GM12891 (cell line): ENCODE measurements around the gene ACTR3C.
"Not testable (repeated sequence)": the region's sequence is repeated elsewhere in the genome, so short reads cannot be mapped to it uniquely, and the experiment has no call there.

Experiments used
- DNase-seq: peaks from one replicate; pipeline ENCODE4 v3.0.0; 2011; ENCODE audit warnings: low spot score; ENCODE audit not compliant: insufficient read length
- FAIRE-seq: peaks from 2 replicates; lab custom pipeline; 2011; peaks lifted over from hg19 to GRCh38; lab: Jason Lieb, UNC
- PAX5 ChIP-seq: IDR thresholded peaks from 2 replicates; pipeline ENCODE4 v1.6.1; 2011; ENCODE audit warnings: low read length, moderate library complexity, mild to moderate bottlenecking; ENCODE audit not compliant: insufficient read depth, severe bottlenecking
- POLR2A ChIP-seq: IDR thresholded peaks from 2 replicates; pipeline ENCODE4 v1.6.1; 2011; ENCODE audit warnings: low read depth, low read length, control low read depth
- POLR2AphosphoS5 ChIP-seq: IDR thresholded peaks from 2 replicates; pipeline ENCODE4 v1.6.1; 2011; ENCODE audit warnings: low read depth, low read length, control low read depth
- POU2F2 ChIP-seq: IDR thresholded peaks from 2 replicates; pipeline ENCODE4 v1.6.1; 2011; ENCODE audit warnings: low read depth, mild to moderate bottlenecking, control low read depth, low read length, moderate library complexity
- SPI1 ChIP-seq: IDR thresholded peaks from 2 replicates; pipeline ENCODE4 v1.6.1; 2011; ENCODE audit warnings: low read depth, low read length, control low read depth
- TAF1 ChIP-seq: IDR thresholded peaks from 2 replicates; pipeline ENCODE4 v1.6.1; 2011; ENCODE audit warnings: low read depth, low read length, control low read depth

Gene ACTR3C

DNA sequence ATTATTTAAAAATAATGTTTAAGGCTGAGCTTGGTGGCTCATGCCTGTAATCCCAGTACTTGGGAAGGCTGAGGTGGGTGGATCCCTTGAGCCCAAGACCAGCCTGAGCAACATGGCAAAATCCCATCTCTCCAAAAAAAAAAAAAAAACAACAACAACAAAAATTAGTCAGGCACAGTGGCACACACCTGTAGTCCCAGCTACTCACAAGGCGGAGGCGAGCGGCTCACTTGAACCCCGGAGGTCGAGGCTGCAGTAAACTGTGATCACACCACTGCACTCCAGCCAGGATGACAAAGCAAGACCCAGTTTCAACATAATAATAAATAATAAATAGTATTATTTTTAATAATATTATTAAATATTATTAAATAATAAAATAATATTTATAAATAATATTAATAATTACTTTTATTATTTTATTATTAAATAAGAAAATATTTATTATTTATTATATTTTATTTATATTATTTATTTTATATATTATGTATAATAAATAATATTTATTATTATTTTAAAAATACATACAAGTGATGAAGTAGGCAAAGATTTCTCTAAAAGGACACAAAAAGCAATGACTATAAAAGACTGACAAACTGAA lies 8.6 kb downstream of the ACTR3C start:
- no peak for TF ChIP-seq POLR2A
- no peak for TF ChIP-seq POLR2AphosphoS5
- TF ChIP-seq PAX5 = no peak
- no peak for TF ChIP-seq POU2F2
- TF ChIP-seq SPI1 = no peak
- TF ChIP-seq TAF1 = no peak
- DNase-seq = no peak
- FAIRE-seq = no peak

DNA sequence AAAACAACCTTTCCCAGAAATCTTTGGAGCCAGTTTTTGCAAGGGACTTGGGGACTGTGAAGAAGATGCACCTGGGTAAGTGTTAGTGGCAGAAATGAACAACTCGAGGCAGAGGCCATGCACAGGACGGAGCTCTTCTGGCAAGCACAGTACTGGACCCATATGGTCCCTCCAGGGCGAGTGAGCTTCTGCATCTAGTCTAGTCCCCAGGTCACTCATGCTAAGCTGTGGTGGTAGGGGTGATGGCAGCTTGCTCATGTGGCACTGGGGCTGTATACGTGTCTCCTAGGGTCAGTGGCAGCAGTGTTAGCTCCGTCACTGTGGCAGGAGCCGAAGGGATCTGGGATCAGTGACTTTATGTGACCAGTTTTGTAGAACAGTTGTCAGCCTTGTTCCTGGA lies 9.5 kb downstream of the ACTR3C start:
- DNase-seq (no peak), FAIRE-seq (peak; percentile 35)
- no peak for TF ChIP-seq TAF1
- no peak for TF ChIP-seq POLR2A
- no peak for TF ChIP-seq POLR2AphosphoS5
- no peak for TF ChIP-seq PAX5
- no peak for TF ChIP-seq POU2F2
- TF ChIP-seq SPI1 = no peak

DNA sequence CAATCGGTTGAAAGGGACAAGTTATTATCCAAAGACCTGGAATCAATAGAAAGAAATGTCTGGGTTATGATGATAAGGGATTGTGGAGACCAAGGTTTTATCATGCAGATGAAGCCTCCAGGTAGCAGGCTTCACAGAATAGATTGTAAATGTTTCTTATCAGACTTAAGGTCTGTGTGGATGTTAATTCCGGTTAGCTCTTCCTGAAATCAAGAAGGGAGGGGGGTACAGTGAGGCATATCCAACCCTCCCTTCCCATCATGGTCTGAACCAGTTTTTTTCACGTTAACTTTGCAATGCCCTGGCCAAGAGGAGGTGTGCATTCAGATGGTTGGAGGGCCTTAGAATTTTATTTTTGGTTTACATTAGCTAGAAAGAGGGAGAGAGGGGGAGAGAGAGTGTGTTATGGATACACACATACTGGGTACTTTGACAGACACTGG lies 10.0 kb downstream of the ACTR3C start:
- FAIRE-seq = no peak
- no peak for TF ChIP-seq POLR2A
- DNase-seq = no peak

DNA sequence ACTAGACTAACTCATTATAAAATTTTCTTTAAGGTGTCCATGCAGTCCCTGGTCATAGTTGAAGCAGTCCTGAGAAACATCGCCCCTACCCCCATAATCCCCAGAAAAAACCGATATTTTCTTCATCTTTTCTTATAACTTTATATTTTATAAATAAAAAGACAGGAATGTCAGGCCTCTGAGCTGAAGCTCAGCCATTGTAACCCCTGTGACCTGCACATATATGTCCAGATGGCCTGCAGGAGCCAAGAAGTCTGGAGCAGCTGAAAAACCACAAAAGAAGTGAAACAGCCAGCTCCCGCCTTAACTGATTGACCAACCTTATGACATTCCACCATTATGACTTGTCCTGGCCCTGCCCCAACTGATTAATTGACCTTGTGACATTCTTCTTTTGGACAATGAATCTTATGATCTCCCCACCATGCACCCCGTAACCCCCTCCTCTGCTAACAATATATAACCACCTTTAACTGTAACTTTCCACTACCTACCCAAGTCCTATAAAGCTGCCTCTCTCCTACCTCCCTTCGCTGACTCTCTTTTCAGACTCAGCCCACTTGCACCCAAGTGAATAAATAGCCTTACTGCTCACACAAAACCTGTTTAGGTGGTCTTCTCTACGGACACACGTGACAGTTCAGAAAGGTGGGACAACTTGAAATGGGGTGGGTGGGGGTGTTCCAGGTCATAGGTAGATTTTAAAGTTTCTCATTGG lies 10.5 kb downstream of the ACTR3C start:
- not testable (repeated sequence) for DNase-seq, FAIRE-seq

DNA sequence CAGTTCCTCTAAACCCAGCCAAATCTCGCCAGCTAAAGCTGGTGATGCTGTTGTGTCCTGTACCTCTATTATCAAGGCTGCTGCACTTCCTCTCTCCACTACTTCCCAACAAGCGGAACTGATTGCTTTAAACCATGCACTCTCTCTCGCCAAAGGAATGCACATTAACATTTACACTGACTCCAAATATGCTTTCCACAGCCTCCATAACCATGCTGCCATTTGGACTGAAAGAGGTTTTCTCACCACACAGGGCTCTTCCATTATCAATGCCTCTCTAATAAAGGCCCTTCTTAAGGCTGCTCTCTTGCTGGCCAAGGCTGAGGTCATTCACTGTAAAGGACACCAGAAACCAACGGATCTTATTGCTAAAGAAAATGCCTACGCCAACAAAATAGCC lies 11.6 kb downstream of the ACTR3C start:
- FAIRE-seq = no peak
- no peak for TF ChIP-seq POLR2AphosphoS5
- TF ChIP-seq TAF1 = no peak
- no peak for TF ChIP-seq POLR2A
- TF ChIP-seq SPI1 = no peak
- no peak for TF ChIP-seq PAX5
- TF ChIP-seq POU2F2 = no peak
- DNase-seq = no peak

DNA sequence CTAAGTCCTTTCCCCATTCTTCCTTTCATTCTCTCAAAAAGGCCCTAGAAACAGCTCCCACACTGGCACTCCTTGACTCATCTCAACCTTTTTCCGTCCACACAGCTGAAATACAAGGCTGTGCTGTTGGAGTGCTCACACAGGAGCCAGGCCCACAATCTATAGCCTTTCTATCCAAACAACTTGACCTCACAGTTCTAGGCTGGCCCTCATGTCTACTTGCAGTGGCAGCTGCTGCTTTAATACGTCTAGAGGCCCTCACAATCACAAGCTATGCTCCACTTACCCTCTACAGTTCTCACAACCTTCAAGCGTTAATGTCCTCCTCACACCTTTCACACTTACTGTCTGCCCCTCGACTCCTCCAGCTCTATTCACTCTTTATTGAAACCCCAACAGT lies 12.2 kb downstream of the ACTR3C start:
- DNase-seq (no peak), FAIRE-seq (no peak)
- TF ChIP-seq POLR2A = no peak
- TF ChIP-seq PAX5 = no peak
- TF ChIP-seq POLR2AphosphoS5 = no peak
- TF ChIP-seq TAF1 = no peak
- TF ChIP-seq POU2F2 = no peak
- no peak for TF ChIP-seq SPI1

DNA sequence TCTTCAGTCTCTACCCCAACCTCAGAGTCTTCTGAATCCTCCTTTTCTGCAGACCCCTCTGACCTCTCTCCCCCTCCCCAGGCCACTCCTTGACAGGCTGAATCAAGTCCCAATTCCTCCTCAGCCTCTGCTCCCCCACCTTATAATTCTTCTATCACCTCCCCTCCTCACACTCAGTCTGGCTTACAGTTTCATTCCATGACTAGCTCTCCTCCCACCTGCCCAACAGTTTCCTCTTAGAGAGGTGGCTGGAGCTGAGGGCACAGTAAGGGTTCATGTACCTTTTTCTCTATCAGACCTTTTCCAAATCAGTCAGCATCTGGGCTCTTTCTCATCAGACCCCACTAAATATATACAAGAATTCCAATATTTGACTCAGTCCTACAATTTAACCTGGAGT lies 14.8 kb downstream of the ACTR3C start:
- TF ChIP-seq TAF1 = no peak
- TF ChIP-seq PAX5 = no peak
- no peak for TF ChIP-seq POLR2A
- no peak for TF ChIP-seq SPI1
- TF ChIP-seq POLR2AphosphoS5 = no peak
- no peak for TF ChIP-seq POU2F2
- no peak for FAIRE-seq
- no peak for DNase-seq

DNA sequence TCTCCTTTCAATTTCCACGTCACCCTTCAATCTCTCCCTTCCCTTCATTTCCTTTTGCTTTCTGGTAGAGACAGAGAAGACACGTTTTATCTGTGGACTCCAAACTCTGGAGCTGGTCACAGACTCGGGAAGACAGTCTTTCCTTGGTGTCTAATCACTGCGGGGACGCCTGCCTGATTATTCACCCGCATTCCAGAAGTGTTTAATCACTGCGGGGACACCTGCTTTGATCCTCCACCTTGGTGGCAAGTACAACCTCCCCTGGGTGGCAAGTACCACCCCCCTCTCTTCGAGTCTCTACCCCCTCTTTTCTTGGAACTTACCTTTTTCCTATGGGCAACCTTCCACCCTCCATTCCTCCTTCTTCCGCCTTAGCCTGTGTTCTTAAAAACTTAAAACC lies 15.4 kb downstream of the ACTR3C start:
- no peak for FAIRE-seq
- TF ChIP-seq POLR2A = no peak
- no peak for TF ChIP-seq TAF1
- no peak for TF ChIP-seq POLR2AphosphoS5
- no peak for DNase-seq

DNA sequence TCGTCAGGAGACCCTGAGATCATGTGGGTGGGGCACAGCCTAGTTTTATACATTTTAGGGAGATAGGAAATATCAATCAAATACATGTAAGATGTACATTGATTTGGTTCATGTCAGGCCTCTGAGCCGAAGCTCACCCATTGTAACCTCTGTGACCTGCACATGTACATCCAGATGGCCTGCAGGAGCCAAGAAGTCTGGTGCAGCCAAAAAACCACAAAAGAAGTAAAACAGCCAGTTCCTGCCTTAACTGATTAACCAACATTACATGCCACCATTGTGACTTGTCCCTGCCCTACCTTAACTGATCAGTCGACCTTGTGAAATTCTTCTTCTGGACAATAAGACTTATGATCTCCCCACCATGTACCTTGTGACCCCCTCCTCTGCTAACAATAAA lies 16.2 kb downstream of the ACTR3C start:
- FAIRE-seq (no peak), DNase-seq (no peak)

DNA sequence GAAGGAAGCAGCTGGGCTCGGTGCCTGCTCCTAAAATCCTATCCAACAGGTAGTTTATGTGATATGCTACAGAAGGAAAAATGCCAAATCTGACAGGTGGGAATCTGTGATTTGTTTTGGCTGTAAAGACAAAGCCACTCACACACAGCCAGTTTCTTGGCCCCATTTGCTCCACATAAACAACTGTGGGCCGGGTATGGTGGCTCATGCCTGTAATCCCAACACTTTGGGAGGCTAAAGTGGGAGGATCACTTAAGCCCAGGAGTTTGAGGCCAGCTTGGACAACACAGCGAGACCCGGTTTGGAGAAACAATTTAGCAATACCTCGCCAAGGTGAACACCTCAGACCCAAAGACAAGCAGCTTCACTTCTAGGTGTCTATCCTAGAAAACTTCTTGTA lies 17.0 kb downstream of the ACTR3C start:
- not testable (repeated sequence) for DNase-seq, FAIRE-seq

More for the DNA sequence above, 16.2 kb downstream of the ACTR3C start:
- TF ChIP-seq SPI1 (no peak), POU2F2 (no peak), PAX5 (no peak)

DNA sequence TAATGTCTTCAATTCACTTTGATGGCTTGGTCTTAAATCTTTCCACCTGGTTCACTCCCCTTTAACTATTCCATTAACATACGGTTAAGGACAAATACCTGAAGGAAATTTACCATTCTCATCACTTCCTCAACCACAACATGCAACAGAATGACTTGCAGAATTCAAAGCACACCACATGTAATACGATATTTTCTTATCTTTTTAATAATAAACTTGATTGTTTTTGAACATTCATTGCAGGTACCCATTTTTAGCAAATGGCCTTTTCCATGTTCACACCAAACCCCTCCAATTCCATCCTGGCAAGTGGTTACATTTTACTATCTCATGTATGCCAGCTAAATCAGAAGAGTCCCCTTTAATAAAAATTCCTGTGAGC lies 17.5 kb downstream of the ACTR3C start:
- not testable (repeated sequence) for FAIRE-seq, DNase-seq

DNA sequence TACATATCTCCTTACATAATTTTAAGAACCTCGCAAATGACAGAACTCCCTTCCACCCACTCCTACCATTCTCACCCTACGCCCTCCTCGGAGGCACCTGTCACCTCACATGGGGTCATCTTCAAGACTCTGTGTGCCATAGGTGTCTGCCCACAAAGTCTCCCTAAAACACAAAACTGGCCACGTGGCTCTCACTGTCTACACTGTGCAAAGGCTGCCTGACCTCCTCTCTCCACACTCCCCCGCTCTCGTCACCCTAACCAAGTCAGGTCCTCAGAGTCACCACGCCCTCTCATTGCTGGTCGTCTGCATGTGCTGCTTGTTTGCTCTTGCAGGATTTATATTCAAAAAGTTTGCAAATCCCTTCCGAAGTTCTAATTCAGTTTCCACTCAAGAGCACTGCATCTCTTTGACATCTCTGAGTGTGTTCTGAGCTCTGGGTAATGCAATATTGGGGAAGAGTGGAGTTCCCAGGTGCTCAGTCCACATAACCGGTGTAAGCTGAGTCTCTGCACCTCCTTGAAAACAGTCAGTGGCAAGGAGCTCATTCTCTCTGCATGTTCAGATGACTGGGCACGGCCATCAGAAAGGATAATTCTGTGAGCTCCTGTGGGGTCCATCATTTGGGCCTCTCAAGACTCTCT lies 18.0 kb downstream of the ACTR3C start:
- DNase-seq, FAIRE-seq: not testable (repeated sequence)

DNA sequence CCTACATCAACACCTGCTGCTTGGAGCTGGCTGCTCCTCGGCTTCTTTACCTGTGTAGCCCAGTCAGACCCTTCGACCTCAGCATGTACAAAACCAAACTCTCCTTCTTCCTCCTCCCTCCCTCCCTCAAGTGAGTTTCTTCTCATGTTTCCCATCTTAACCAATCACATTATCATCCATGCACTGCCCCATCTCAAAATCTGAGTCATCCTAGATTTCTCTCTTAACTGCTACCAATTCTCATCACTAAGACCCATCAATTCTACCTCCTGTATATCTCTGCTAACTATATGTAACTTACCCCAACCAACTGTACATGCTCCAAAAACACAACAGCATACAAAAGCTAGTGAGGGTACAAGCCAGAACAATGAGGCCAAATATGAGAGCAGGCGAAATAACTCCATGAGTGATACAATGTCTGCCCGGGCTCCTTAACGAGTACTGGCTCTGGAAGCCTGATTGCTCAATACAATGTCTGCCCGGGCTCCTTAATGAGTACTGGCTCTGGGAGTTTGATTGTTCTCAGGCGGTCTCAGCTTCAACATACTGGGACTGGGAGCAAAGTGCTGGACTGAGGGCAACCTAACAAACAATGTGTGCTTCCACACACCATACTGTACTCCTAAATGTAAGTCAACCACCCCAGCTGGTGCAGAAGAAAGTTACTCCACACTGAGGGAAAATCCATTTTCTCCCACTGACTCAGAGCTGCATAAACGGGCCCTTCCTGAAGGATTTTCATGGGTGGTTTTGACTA lies 18.7 kb downstream of the ACTR3C start:
- not testable (repeated sequence) for FAIRE-seq, DNase-seq

DNA sequence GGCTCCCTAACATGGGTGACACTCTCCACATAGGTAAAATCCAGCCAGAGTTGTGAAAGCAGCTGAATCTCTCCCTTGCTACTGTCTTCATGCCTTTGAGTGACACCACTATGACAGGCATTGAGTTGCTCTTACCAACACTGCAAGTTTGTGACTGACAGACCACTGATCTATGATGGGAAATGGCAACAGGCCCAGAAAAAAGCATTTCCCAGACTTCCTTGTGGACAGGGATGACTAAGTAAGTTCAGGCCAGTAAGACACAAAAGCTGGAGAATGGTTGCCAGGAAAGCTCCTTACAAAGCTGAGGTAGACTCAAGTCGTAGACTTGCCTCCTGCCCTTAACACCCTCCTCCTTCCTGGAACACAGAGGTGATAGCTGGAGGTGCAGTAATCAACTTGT lies 20.4 kb downstream of the ACTR3C start:
- peak; percentile 31 for FAIRE-seq

DNA sequence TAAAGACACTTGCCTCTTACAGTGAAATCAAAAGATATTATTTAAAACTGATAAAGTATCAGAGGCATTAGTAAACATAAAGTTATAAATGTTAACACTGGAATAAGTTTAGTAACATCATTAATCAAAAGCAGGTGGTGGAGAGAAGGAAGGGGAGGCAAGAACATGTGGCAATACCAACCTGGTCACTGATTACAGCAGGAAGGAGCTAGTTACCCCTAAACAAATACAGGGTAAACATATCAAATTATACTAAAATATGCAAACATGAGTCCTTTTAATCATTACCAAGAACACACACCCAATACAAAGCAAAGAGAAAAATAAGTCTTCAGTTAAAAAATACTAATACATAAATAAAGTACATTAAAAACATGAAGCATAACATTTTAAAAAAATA lies 25.4 kb downstream of the ACTR3C start:
- not testable (repeated sequence) for FAIRE-seq, DNase-seq

More for the DNA sequence above, 20.4 kb downstream of the ACTR3C start:
- DNase-seq = not testable (repeated sequence)
